Measurements from ENCODE around the gene SRR. TPM values are rescaled to one million over a fixed set of nuclear protein-coding genes. Genes with fewer than 3 reads are reported as not detected.
"Not testable (repeated sequence)": the region's sequence is repeated elsewhere in the genome, so short reads cannot be mapped to it uniquely, and the experiment has no call there.

Gene SRR
- polyA plus RNA-seq (2013, experiment 1 of 4): 25.3 TPM
- 30.0 TPM for polyA plus RNA-seq (2013, experiment 2 of 4)
- polyA plus RNA-seq (2013, experiment 3 of 4): 23.8 TPM
- 24.0 TPM for polyA plus RNA-seq (2013, experiment 4 of 4)

- WGBS, 2 experiments: 0% methylated on average over 108 of the region's 108 CpGs
- H3K27me3 ChIP-seq (ENCODE audit: control insufficient read depth, insufficient read depth, low read length, poor library complexity, severe bottlenecking): no peaks in the 10 kb centered on the region
- peak within 1 kb of the TSS; percentile 92 for H3K27ac ChIP-seq (ENCODE audit: insufficient read depth, low read depth, low read length, poor library complexity, severe bottlenecking)
- H3K36me3 ChIP-seq (ENCODE audit: control insufficient read depth, insufficient read depth, low read length): peaks cover 19% of the 10 kb centered on the region
- peaks cover 5% of the 10 kb centered on the region for H3K4me1 ChIP-seq (ENCODE audit: control insufficient read depth, insufficient read depth, low read length)
- H3K4me3 ChIP-seq (ENCODE audit: insufficient read depth, low read depth, low read length): peak within 1 kb of the TSS; percentile 91
- H3K9me3 ChIP-seq (ENCODE audit: control insufficient read depth, low read length): no peaks in the 10 kb centered on the region
Observed at GRCh38 chr17:2303204-2304188, at the start of gene SRR, which contains the start of gene SMG6. Gene SRR, plus strand, starts transcription at chr17:2303950. Its CDS starts 11,611 bp downstream, at chr17:2315561. Gene SMG6, minus strand, starts transcription at chr17:2303785. Its CDS starts 65 bp downstream, at chr17:2303720.

- not testable (repeated sequence) for H3K27ac ChIP-seq (ENCODE audit: insufficient read depth, low read depth, low read length, poor library complexity, severe bottlenecking); H3K9me3 ChIP-seq (ENCODE audit: control insufficient read depth, low read length); H3K36me3 ChIP-seq (ENCODE audit: control insufficient read depth, insufficient read depth, low read length); H3K27me3 ChIP-seq (ENCODE audit: control insufficient read depth, insufficient read depth, low read length, poor library complexity, severe bottlenecking); H3K4me1 ChIP-seq (ENCODE audit: control insufficient read depth, insufficient read depth, low read length); H3K4me3 ChIP-seq (ENCODE audit: insufficient read depth, low read depth, low read length)
- WGBS, 2 experiments: 92 to 94% methylated on average over 8 of the region's 8 CpGs
Observed at GRCh38 chr17:2258830-2259229, 44.9 kb upstream of the SRR start.

- H3K9me3 ChIP-seq (ENCODE audit: control insufficient read depth, low read length): no peaks in the 10 kb centered on the region
- H3K27me3 ChIP-seq (ENCODE audit: control insufficient read depth, insufficient read depth, low read length, poor library complexity, severe bottlenecking): no peaks in the 10 kb centered on the region
- no peaks in the 10 kb centered on the region for H3K36me3 ChIP-seq (ENCODE audit: control insufficient read depth, insufficient read depth, low read length)
- H3K27ac ChIP-seq (ENCODE audit: insufficient read depth, low read depth, low read length, poor library complexity, severe bottlenecking): no peak overlapping the region
- WGBS, 2 experiments: 92 to 96% methylated on average over 8 of the region's 8 CpGs
- no peak overlapping the region for H3K4me3 ChIP-seq (ENCODE audit: insufficient read depth, low read depth, low read length)
- no peaks in the 10 kb centered on the region for H3K4me1 ChIP-seq (ENCODE audit: control insufficient read depth, insufficient read depth, low read length)
Observed at GRCh38 chr17:2259769-2260536, 43.8 kb upstream of the SRR start.

- H3K27ac ChIP-seq (ENCODE audit: insufficient read depth, low read depth, low read length, poor library complexity, severe bottlenecking): no peak overlapping the region
- H3K4me1 ChIP-seq (ENCODE audit: control insufficient read depth, insufficient read depth, low read length): no peaks in the 10 kb centered on the region
- no peaks in the 10 kb centered on the region for H3K27me3 ChIP-seq (ENCODE audit: control insufficient read depth, insufficient read depth, low read length, poor library complexity, severe bottlenecking)
- no peaks in the 10 kb centered on the region for H3K9me3 ChIP-seq (ENCODE audit: control insufficient read depth, low read length)
- H3K36me3 ChIP-seq (ENCODE audit: control insufficient read depth, insufficient read depth, low read length): no peaks in the 10 kb centered on the region
- WGBS, 2 experiments: 98 to 99% methylated on average over 2 of the region's 2 CpGs
- no peak overlapping the region for H3K4me3 ChIP-seq (ENCODE audit: insufficient read depth, low read depth, low read length)
Observed at GRCh38 chr17:2262135-2262587, 41.6 kb upstream of the SRR start.

- Histone ChIP-seq H3K4me3 (ENCODE audit: insufficient read depth, low read depth, low read length) (no peak overlapping the region), H3K9me3 (ENCODE audit: control insufficient read depth, low read length) (no peaks in the 10 kb centered on the region), H3K4me1 (ENCODE audit: control insufficient read depth, insufficient read depth, low read length) (no peaks in the 10 kb centered on the region), H3K27ac (ENCODE audit: insufficient read depth, low read depth, low read length, poor library complexity, severe bottlenecking) (no peak overlapping the region), H3K36me3 (ENCODE audit: control insufficient read depth, insufficient read depth, low read length) (no peaks in the 10 kb centered on the region), H3K27me3 (ENCODE audit: control insufficient read depth, insufficient read depth, low read length, poor library complexity, severe bottlenecking) (no peaks in the 10 kb centered on the region)
- WGBS, 2 experiments: 96 to 97% methylated on average over 6 to 8 of the region's 8 CpGs
Observed at GRCh38 chr17:2263183-2264066, 40.3 kb upstream of the SRR start.

GRCh38 chr17:2264067-2264860 lies 39.5 kb upstream of the SRR start:
- Histone ChIP-seq H3K36me3 (ENCODE audit: control insufficient read depth, insufficient read depth, low read length) (no peaks in the 10 kb centered on the region), H3K4me1 (ENCODE audit: control insufficient read depth, insufficient read depth, low read length) (no peaks in the 10 kb centered on the region), H3K27ac (ENCODE audit: insufficient read depth, low read depth, low read length, poor library complexity, severe bottlenecking) (no peak overlapping the region), H3K4me3 (ENCODE audit: insufficient read depth, low read depth, low read length) (no peak overlapping the region), H3K27me3 (ENCODE audit: control insufficient read depth, insufficient read depth, low read length, poor library complexity, severe bottlenecking) (no peaks in the 10 kb centered on the region), H3K9me3 (ENCODE audit: control insufficient read depth, low read length) (no peaks in the 10 kb centered on the region)
- WGBS, 2 experiments: 92 to 94% methylated on average over 10 of the region's 10 CpGs

- H3K27ac ChIP-seq (ENCODE audit: insufficient read depth, low read depth, low read length, poor library complexity, severe bottlenecking); H3K4me3 ChIP-seq (ENCODE audit: insufficient read depth, low read depth, low read length); H3K36me3 ChIP-seq (ENCODE audit: control insufficient read depth, insufficient read depth, low read length); H3K9me3 ChIP-seq (ENCODE audit: control insufficient read depth, low read length); H3K27me3 ChIP-seq (ENCODE audit: control insufficient read depth, insufficient read depth, low read length, poor library complexity, severe bottlenecking); H3K4me1 ChIP-seq (ENCODE audit: control insufficient read depth, insufficient read depth, low read length): not testable (repeated sequence)
- WGBS, 2 experiments: 94 to 97% methylated on average over 10 of the region's 10 CpGs
Observed at GRCh38 chr17:2265166-2265565, 38.6 kb upstream of the SRR start.

GRCh38 chr17:2266045-2266864 lies 37.5 kb upstream of the SRR start:
- no peaks in the 10 kb centered on the region for H3K4me1 ChIP-seq (ENCODE audit: control insufficient read depth, insufficient read depth, low read length)
- H3K4me3 ChIP-seq (ENCODE audit: insufficient read depth, low read depth, low read length): no peak overlapping the region
- no peaks in the 10 kb centered on the region for H3K27me3 ChIP-seq (ENCODE audit: control insufficient read depth, insufficient read depth, low read length, poor library complexity, severe bottlenecking)
- 95 to 97% methylated on average over 11 to 13 of the region's 13 CpGs for WGBS, 2 experiments
- H3K27ac ChIP-seq (ENCODE audit: insufficient read depth, low read depth, low read length, poor library complexity, severe bottlenecking): no peak overlapping the region
- H3K9me3 ChIP-seq (ENCODE audit: control insufficient read depth, low read length): no peaks in the 10 kb centered on the region
- peaks cover 5% of the 10 kb centered on the region for H3K36me3 ChIP-seq (ENCODE audit: control insufficient read depth, insufficient read depth, low read length)
